Measurements from ENCODE around the gene PIGK.

The PIGK gene

DNA sequence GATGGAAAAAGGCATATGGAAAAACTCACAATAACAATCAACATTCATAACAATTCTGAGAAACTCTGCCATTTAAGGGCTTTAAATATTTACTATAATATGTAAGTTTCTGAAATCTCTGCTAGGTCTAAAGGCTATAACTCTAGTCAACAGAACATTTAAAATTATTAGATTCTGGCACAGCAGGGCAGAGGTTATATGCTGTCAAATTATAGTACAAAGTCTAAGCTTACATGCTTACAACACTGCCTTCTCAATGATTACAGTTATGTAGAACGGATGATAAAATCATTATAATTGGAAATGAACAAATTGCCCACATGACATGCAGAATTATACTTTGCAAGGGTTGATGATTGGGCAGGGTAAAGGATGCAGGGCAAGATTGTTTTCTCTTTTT lies 97.7 kb downstream of the PIGK start:
- Histone ChIP-seq H3K4me1 (ENCODE audit: control insufficient read depth, insufficient read depth, low read depth, low read length) (no peaks in the 10 kb centered on the region), H4K8ac (ENCODE audit: low read length) (no peak overlapping the region), H2AK5ac (ENCODE audit: low read length, severe bottlenecking) (no peak overlapping the region), H4K91ac (ENCODE audit: low read length) (no peak overlapping the region), H2BK5ac (ENCODE audit: low read depth, low read length, poor library complexity, severe bottlenecking) (no peak overlapping the region), H2BK15ac (ENCODE audit: low read depth, poor library complexity, severe bottlenecking) (no peak overlapping the region), H3K14ac (ENCODE audit: low read length in 2 of 2) (no peak overlapping the region), H3K27me3 (ENCODE audit: control insufficient read depth in 1 of 2, insufficient read depth in 1 of 2, low read length in 2 of 2) (no peaks in the 10 kb centered on the region), H2BK12ac (ENCODE audit: low read length in 2 of 2) (no peak overlapping the region), H3K79me1 (replicated peaks; ENCODE audit: low read length, poor library complexity, severe bottlenecking) (no peaks in the 10 kb centered on the region), H3K4me2 (ENCODE audit: low read length, poor library complexity, severe bottlenecking) (no peak overlapping the region), H2AFZ (ENCODE audit: low read depth, low read length) (no peak overlapping the region), H3K18ac (ENCODE audit: low read depth in 1 of 2, low read length in 2 of 2) (no peak overlapping the region), H2BK120ac (ENCODE audit: low read depth, low read length) (no peak overlapping the region), H3K4ac (ENCODE audit: low read depth in 1 of 2, low read length in 2 of 2) (no peak overlapping the region), H3K9me3 (ENCODE audit: control insufficient read depth, low read length) (no peaks in the 10 kb centered on the region), H3K36me3 (ENCODE audit: control insufficient read depth in 1 of 2, insufficient read depth in 2 of 2, low read depth in 1 of 2, low read length in 2 of 2) (no peaks in the 10 kb centered on the region), H3K23ac (ENCODE audit: low read length in 2 of 2) (no peak overlapping the region), H3K27ac (ENCODE audit: low read length, poor library complexity, severe bottlenecking) (no peak overlapping the region), H3K4me3 (ENCODE audit: insufficient read depth in 1 of 2, low read depth in 1 of 2, low read length in 2 of 2) (no peak overlapping the region), H3K9ac (ENCODE audit: low read length) (no peak overlapping the region)
- no peak for DNase-seq
- WGBS: no CpG with 5 or more reads among the region's 1 CpG

DNA sequence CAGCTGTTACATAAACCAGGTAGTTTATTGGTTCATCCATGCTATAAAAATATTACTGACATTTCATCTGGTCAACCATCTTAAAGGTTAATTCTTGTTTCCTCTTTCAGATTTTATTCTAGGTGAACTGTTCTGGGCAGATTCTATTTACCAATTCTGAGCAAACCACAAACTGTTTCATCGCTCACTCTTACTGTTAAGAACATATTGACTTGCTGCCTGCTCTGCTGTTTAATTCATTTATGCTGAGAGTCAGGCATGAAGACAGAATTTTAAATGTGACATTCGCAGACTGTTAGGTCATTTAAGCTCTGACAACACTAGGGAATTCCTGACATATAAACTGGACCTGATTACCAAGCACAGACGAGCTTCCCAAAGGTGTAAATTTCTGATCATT lies 98.3 kb downstream of the PIGK start:
- 71% methylated on average over 1 of the region's 3 CpGs for WGBS
- Histone ChIP-seq H4K8ac (ENCODE audit: low read length) (no peak overlapping the region), H4K91ac (ENCODE audit: low read length) (no peak overlapping the region), H3K9me3 (ENCODE audit: control insufficient read depth, low read length) (no peaks in the 10 kb centered on the region), H2BK15ac (ENCODE audit: low read depth, poor library complexity, severe bottlenecking) (no peak overlapping the region), H3K36me3 (ENCODE audit: control insufficient read depth in 1 of 2, insufficient read depth in 2 of 2, low read depth in 1 of 2, low read length in 2 of 2) (no peaks in the 10 kb centered on the region), H2BK12ac (ENCODE audit: low read length in 2 of 2) (no peak overlapping the region), H3K4me2 (ENCODE audit: low read length, poor library complexity, severe bottlenecking) (no peak overlapping the region), H3K9ac (ENCODE audit: low read length) (no peak overlapping the region), H3K79me1 (replicated peaks; ENCODE audit: low read length, poor library complexity, severe bottlenecking) (no peaks in the 10 kb centered on the region), H3K23ac (ENCODE audit: low read length in 2 of 2) (no peak overlapping the region), H3K14ac (ENCODE audit: low read length in 2 of 2) (no peak overlapping the region), H2AK5ac (ENCODE audit: low read length, severe bottlenecking) (no peak overlapping the region), H2BK120ac (ENCODE audit: low read depth, low read length) (no peak overlapping the region), H2AFZ (ENCODE audit: low read depth, low read length) (no peak overlapping the region), H3K27me3 (ENCODE audit: control insufficient read depth in 1 of 2, insufficient read depth in 1 of 2, low read length in 2 of 2) (no peaks in the 10 kb centered on the region), H3K4me1 (ENCODE audit: control insufficient read depth, insufficient read depth, low read depth, low read length) (no peaks in the 10 kb centered on the region), H2BK5ac (ENCODE audit: low read depth, low read length, poor library complexity, severe bottlenecking) (no peak overlapping the region), H3K18ac (ENCODE audit: low read depth in 1 of 2, low read length in 2 of 2) (no peak overlapping the region), H3K4me3 (ENCODE audit: insufficient read depth in 1 of 2, low read depth in 1 of 2, low read length in 2 of 2) (no peak overlapping the region), H3K27ac (ENCODE audit: low read length, poor library complexity, severe bottlenecking) (no peak overlapping the region), H3K4ac (ENCODE audit: low read depth in 1 of 2, low read length in 2 of 2) (no peak overlapping the region)
- no peak for DNase-seq

DNA sequence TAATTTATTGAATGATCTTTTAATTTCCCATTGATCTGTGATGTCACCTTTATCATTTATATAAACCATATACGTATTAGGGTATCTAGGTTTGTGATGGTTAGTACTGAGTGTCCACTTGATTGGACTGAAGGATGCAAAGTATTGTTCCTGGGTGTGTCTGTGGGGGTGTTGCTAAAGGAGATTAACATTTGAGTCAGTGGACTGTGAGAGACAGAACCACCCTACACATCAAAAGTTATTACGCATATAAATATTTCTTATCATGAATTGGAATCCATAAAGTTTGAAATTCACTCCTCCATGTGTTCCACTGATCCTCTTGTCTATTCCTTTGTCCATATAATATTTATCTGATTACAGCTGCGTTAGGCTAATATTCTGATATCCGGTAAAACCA lies 100.5 kb downstream of the PIGK start:
- no peak overlapping the region for H3K18ac ChIP-seq (ENCODE audit: low read depth in 1 of 2, low read length in 2 of 2)
- H2BK5ac ChIP-seq (ENCODE audit: low read depth, low read length, poor library complexity, severe bottlenecking): no peak overlapping the region
- WGBS: 97% methylated on average over 3 of the region's 4 CpGs
- no peaks in the 10 kb centered on the region for H3K27me3 ChIP-seq (ENCODE audit: control insufficient read depth in 1 of 2, insufficient read depth in 1 of 2, low read length in 2 of 2)
- H2BK120ac ChIP-seq (ENCODE audit: low read depth, low read length): no peak overlapping the region
- H3K79me1 ChIP-seq (replicated peaks; ENCODE audit: low read length, poor library complexity, severe bottlenecking): no peaks in the 10 kb centered on the region
- H3K9me3 ChIP-seq (ENCODE audit: control insufficient read depth, low read length): no peaks in the 10 kb centered on the region
- H2AFZ ChIP-seq (ENCODE audit: low read depth, low read length): no peak overlapping the region
- H4K91ac ChIP-seq (ENCODE audit: low read length): no peak overlapping the region
- no peak overlapping the region for H3K14ac ChIP-seq (ENCODE audit: low read length in 2 of 2)
- H3K9ac ChIP-seq (ENCODE audit: low read length): no peak overlapping the region
- no peak overlapping the region for H2BK15ac ChIP-seq (ENCODE audit: low read depth, poor library complexity, severe bottlenecking)
- no peak overlapping the region for H3K4me3 ChIP-seq (ENCODE audit: insufficient read depth in 1 of 2, low read depth in 1 of 2, low read length in 2 of 2)
- no peak overlapping the region for H3K27ac ChIP-seq (ENCODE audit: low read length, poor library complexity, severe bottlenecking)
- DNase-seq: no peak
- no peak overlapping the region for H3K4me2 ChIP-seq (ENCODE audit: low read length, poor library complexity, severe bottlenecking)
- no peaks in the 10 kb centered on the region for H3K4me1 ChIP-seq (ENCODE audit: control insufficient read depth, insufficient read depth, low read depth, low read length)
- H4K8ac ChIP-seq (ENCODE audit: low read length): no peak overlapping the region
- H2BK12ac ChIP-seq (ENCODE audit: low read length in 2 of 2): no peak overlapping the region
- no peak overlapping the region for H2AK5ac ChIP-seq (ENCODE audit: low read length, severe bottlenecking)
- no peak overlapping the region for H3K23ac ChIP-seq (ENCODE audit: low read length in 2 of 2)
- no peaks in the 10 kb centered on the region for H3K36me3 ChIP-seq (ENCODE audit: control insufficient read depth in 1 of 2, insufficient read depth in 2 of 2, low read depth in 1 of 2, low read length in 2 of 2)
- no peak overlapping the region for H3K4ac ChIP-seq (ENCODE audit: low read depth in 1 of 2, low read length in 2 of 2)

DNA sequence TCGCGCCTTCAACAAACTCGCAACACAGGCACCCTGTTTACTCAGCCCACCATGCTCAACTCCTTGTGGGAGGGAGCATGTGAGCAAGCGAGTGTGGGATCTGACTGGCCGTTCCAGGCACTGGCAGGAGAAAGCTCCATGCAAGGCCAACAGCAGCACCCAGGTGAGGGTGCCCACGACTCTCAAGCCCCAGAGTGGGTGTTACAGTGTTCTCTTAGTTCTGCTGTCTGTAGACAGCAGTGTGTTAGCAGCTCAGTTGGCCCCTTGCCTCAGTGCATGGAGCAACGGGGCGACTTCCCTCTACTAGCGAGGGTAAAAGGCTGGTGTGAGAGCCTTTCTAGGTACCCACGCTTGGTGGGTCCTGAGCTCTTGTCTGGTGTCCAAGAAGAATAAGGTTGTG lies 114.6 kb downstream of the PIGK start:
- H3K36me3 ChIP-seq (ENCODE audit: control insufficient read depth in 1 of 2, insufficient read depth in 2 of 2, low read depth in 1 of 2, low read length in 2 of 2): no peaks in the 10 kb centered on the region
- no peaks in the 10 kb centered on the region for H3K9me3 ChIP-seq (ENCODE audit: control insufficient read depth, low read length)
- no peak overlapping the region for H2BK12ac ChIP-seq (ENCODE audit: low read length in 2 of 2)
- DNase-seq: no peak
- no peaks in the 10 kb centered on the region for H3K4me1 ChIP-seq (ENCODE audit: control insufficient read depth, insufficient read depth, low read depth, low read length)
- no peak overlapping the region for H2BK15ac ChIP-seq (ENCODE audit: low read depth, poor library complexity, severe bottlenecking)
- no peak overlapping the region for H3K27ac ChIP-seq (ENCODE audit: low read length, poor library complexity, severe bottlenecking)
- H2BK5ac ChIP-seq (ENCODE audit: low read depth, low read length, poor library complexity, severe bottlenecking): no peak overlapping the region
- no peak overlapping the region for H3K4me2 ChIP-seq (ENCODE audit: low read length, poor library complexity, severe bottlenecking)
- no peak overlapping the region for H3K14ac ChIP-seq (ENCODE audit: low read length in 2 of 2)
- H3K79me1 ChIP-seq (replicated peaks; ENCODE audit: low read length, poor library complexity, severe bottlenecking): no peaks in the 10 kb centered on the region
- no peak overlapping the region for H3K23ac ChIP-seq (ENCODE audit: low read length in 2 of 2)
- WGBS: 95% methylated on average over 10 of the region's 10 CpGs
- H3K4me3 ChIP-seq (ENCODE audit: insufficient read depth in 1 of 2, low read depth in 1 of 2, low read length in 2 of 2): no peak overlapping the region
- no peak overlapping the region for H4K8ac ChIP-seq (ENCODE audit: low read length)
- no peak overlapping the region for H3K18ac ChIP-seq (ENCODE audit: low read depth in 1 of 2, low read length in 2 of 2)
- no peak overlapping the region for H2BK120ac ChIP-seq (ENCODE audit: low read depth, low read length)
- no peak overlapping the region for H4K91ac ChIP-seq (ENCODE audit: low read length)
- H3K4ac ChIP-seq (ENCODE audit: low read depth in 1 of 2, low read length in 2 of 2): no peak overlapping the region
- H3K27me3 ChIP-seq (ENCODE audit: control insufficient read depth in 1 of 2, insufficient read depth in 1 of 2, low read length in 2 of 2): no peaks in the 10 kb centered on the region
- no peak overlapping the region for H2AFZ ChIP-seq (ENCODE audit: low read depth, low read length)
- H3K9ac ChIP-seq (ENCODE audit: low read length): no peak overlapping the region
- no peak overlapping the region for H2AK5ac ChIP-seq (ENCODE audit: low read length, severe bottlenecking)
